Activated CD8-positive, alpha-beta T cell treated with anti-CD3 and anti-CD28 coated beads for 36 hours (primary cell): ENCODE results near the gene MAN1B1. TPM values are rescaled to one million over a fixed set of nuclear protein-coding genes. Genes with fewer than 3 reads are reported as not detected.
A peak's percentile ranks its signal among the peaks of the same experiment; 100 is the strongest.

Experiments used
- ATAC-seq: fragments of 200-7000 bp; cut with Tn5 transposase; one replicate; pipeline ENCODE4 v1.10.0; 2021; ENCODE audit warnings: mild to moderate bottlenecking, moderate library complexity
- CTCF ChIA-PET: fragments of 350-600 bp; sonication (Branson Sonifier 250); formaldehyde crosslinking; loops from one replicate; lab custom pipeline; 2021; ENCODE audit warnings: antibody characterized with exemption; lab: Charles Lee
- POLR2A ChIA-PET: fragments of 350-600 bp; sonication (Branson Sonifier 250); formaldehyde crosslinking; loops from one replicate; lab custom pipeline; 2021; ENCODE audit warnings: antibody characterized with exemption; lab: Charles Lee
- DNase-seq: peaks from one replicate; pipeline ENCODE4 v3.0.0-alpha.2; 2020
- H3K27ac Mint-ChIP-seq: one replicate; pipeline ENCODE4 v1.8.0; 2021; ENCODE audit warnings: mild to moderate bottlenecking, mixed read lengths
- H3K27me3 Mint-ChIP-seq: one replicate; pipeline ENCODE4 v1.8.0; 2021; ENCODE audit warnings: mixed read lengths
- H3K36me3 Mint-ChIP-seq: one replicate; pipeline ENCODE4 v1.8.0; 2021; ENCODE audit warnings: low read depth, mixed read lengths
- H3K4me1 Mint-ChIP-seq: one replicate; pipeline ENCODE4 v1.8.0; 2021; ENCODE audit warnings: low read depth, mixed read lengths
- H3K4me3 Mint-ChIP-seq: one replicate; pipeline ENCODE4 v1.8.0; 2021; ENCODE audit warnings: mild to moderate bottlenecking, moderate library complexity, mixed read lengths
- H3K9me3 Mint-ChIP-seq: one replicate; pipeline ENCODE4 v1.8.0; 2021; ENCODE audit warnings: mixed read lengths
- intact Hi-C: fragments of 100-400 bp; cut with micrococcal nuclease; formaldehyde crosslinking; loops from one replicate; pipeline ENCODE4 v1.10.0; 2022
- total RNA-seq, 2 experiments: library from RNA; stranded (reverse); gene quantifications; one replicate each; pipeline ENCODE4 v1.2.3, GENCODE V29; 2021
- TF ChIP-seq, protein P1 (sequence below): fragments of 200-600 bp; IDR thresholded peaks from one replicate; pipeline ENCODE4 v1.8.0; 2022; ENCODE audit warnings: antibody characterized with exemption, mild to moderate bottlenecking

Gene MAN1B1
- total RNA-seq, 2 experiments from 2014 or later = 31.1 to 33.2 TPM

DNA sequence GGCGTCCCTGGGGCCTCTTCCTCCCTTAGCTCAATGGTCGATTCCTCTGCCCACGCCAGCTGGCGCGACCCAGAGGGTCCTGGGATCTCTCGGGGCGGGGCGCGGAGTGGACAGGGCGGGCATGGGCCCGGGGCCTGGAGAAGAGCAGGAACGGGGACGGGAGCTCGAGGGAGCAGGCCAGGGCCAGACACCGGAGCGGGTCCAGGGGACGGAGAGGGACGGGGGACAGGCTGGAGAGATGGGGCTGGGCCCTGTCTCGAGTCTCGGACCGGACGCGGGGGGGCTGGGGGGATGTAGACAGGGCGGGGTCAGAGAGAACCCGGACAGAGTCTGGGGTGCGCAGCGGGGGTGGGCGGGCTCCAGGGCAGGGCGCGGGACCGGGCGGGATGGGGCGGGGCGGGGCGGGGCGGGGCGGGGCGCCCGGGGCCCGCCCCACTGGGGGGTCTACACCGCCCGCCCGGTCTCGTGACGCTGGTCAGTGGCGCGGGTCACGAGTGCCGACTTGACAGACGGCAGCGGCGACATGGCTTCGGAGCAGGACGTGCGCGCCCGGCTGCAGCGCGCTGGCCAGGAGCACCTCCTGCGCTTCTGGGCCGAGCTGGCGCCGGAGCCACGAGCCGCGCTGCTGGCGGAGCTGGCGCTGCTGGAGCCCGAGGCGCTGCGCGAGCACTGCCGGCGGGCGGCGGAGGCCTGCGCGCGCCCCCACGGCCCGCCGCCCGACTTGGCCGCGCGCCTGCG, 9.6 kb upstream of the MAN1B1 start, which contains the start of gene UAP1L1:
UAP1L1 (plus strand) TSS at position 508 of the 738 bp plus-strand sequence; CDS start at position 524, 16 bp downstream.
- intact Hi-C loops = no loop called here
- POLR2A ChIA-PET = interaction anchor here (0.6 to 1.6 kb wide), 5 partner anchors 9 to 164 kb away, joined by 3 to 10 read pairs (median 3); partner anchors contain the start of genes MAN1B1 and TUBB4B
- Mint-ChIP-seq H3K4me3 (peak within 1 kb of the TSS; percentile 79), H3K27me3 (no peaks in the 10 kb centered on the region), H3K4me1 (peaks cover 7% of the 10 kb centered on the region), H3K27ac (peak within 1 kb of the TSS; percentile 71), H3K9me3 (no peaks in the 10 kb centered on the region), H3K36me3 (peaks cover 16% of the 10 kb centered on the region)
- DNase-seq = peak; percentile 77
- peak; percentile 75 for ATAC-seq
- CTCF ChIA-PET = interaction anchor here (0.6 to 2.4 kb wide), 9 partner anchors 9 to 48 kb away, joined by 3 to 18 read pairs (median 5); partner anchors contain the start of genes ENTPD2 and NPDC1
- TF ChIP-seq, protein P1, sequence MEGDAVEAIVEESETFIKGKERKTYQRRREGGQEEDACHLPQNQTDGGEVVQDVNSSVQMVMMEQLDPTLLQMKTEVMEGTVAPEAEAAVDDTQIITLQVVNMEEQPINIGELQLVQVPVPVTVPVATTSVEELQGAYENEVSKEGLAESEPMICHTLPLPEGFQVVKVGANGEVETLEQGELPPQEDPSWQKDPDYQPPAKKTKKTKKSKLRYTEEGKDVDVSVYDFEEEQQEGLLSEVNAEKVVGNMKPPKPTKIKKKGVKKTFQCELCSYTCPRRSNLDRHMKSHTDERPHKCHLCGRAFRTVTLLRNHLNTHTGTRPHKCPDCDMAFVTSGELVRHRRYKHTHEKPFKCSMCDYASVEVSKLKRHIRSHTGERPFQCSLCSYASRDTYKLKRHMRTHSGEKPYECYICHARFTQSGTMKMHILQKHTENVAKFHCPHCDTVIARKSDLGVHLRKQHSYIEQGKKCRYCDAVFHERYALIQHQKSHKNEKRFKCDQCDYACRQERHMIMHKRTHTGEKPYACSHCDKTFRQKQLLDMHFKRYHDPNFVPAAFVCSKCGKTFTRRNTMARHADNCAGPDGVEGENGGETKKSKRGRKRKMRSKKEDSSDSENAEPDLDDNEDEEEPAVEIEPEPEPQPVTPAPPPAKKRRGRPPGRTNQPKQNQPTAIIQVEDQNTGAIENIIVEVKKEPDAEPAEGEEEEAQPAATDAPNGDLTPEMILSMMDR = no peak

DNA sequence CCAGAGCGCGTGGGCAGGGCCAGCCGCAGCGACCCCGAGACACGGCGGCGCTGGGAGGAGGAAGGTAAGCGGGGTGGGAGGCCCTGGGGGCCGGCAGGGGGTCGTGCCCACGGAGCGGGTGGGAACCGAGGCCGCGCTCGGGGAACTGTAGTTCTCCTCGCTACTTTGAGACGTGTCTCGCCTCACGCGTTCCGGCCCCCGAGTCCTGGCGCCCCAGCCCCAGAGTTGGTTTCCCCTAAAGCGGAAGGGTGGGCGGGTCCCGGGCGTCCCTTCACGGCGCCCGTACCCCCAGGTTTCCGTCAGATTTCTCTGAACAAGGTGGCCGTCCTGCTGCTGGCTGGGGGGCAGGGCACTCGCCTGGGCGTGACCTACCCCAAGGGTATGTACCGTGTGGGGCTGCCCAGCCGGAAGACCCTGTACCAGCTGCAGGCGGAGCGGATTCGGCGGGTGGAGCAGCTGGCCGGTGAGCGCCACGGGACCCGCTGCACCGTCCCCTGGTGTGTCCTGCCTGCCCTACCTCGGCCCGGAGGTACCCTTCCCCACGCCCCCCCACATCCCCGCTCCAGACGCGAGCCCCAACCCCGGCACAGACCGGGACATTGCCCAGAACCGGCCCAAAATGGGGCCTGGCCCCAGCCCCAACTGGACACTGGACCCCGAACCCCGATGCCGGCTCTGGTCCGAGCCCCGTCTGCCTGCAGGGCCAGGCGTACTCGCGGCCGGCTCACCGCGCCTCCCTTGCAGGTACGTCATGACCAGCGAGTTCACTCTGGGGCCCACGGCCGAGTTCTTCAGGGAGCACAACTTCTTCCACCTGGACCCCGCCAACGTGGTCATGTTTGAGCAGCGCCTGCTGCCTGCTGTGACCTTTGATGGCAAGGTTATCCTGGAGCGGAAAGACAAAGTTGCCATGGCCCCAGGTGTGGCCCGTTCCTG, 8.8 kb upstream of the MAN1B1 start:
- peak overlapping the region; percentile 71 for H3K27ac Mint-ChIP-seq
- DNase-seq (peak; percentile 85), ATAC-seq (peak; percentile 71)
- ChIA-PET CTCF (interaction anchor here (1.1 to 2.4 kb wide), 5 partner anchors 11 to 49 kb away, joined by 4 to 18 read pairs (median 7); partner anchors contain the start of gene NPDC1), POLR2A (interaction anchor here (1.0 to 1.5 kb wide), 3 partner anchors 9 to 163 kb away, joined by 3 read pairs; partner anchors contain the start of genes MAN1B1 and TUBB4B)
- intact Hi-C loops = no loop called here
- TF ChIP-seq, protein P1 = no peak
- H3K36me3 Mint-ChIP-seq = peaks cover 18% of the 10 kb centered on the region
- peaks cover 7% of the 10 kb centered on the region for H3K4me1 Mint-ChIP-seq
- H3K9me3 Mint-ChIP-seq = no peaks in the 10 kb centered on the region
- peak overlapping the region; percentile 79 for H3K4me3 Mint-ChIP-seq
- H3K27me3 Mint-ChIP-seq = no peaks in the 10 kb centered on the region

DNA sequence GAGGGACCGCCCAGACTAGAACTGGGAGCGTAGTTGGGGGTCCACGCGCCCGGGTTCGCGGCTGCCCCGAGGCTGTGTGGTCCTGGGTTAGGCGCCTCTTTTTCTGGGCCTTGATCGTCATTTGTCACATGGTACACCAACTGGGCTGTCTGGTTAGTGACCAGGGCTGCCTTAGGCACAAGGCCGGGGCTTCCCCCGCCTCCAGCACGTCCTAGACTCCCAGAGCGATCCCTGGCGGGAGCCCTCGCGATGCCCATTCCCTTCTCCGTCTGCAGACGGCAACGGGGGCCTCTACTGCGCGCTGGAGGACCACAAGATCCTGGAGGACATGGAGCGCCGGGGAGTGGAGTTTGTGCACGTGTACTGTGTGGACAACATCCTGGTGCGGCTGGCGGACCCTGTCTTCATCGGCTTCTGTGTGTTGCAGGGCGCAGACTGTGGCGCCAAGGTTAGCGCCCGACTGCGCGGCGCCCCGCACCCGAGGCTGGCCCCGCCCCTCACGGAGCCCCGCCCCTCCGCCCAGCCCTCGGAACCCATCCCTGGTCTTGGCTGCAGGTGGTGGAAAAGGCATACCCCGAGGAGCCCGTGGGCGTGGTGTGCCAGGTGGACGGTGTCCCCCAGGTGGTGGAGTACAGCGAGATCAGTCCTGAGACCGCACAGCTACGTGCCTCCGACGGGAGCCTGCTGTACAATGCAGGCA, 7.9 kb upstream of the MAN1B1 start:
- no peak for ATAC-seq
- no peaks in the 10 kb centered on the region for H3K27me3 Mint-ChIP-seq
- ChIA-PET CTCF (interaction anchor here (0.8 kb wide), 2 partner anchors 8 to 11 kb away, joined by 3 to 4 read pairs; partner anchors contain the start of gene SAPCD2), POLR2A (interaction anchor here (1.3 to 1.5 kb wide), 2 partner anchors 8 kb away, joined by 3 read pairs; partner anchors contain the start of gene MAN1B1)
- peaks cover 19% of the 10 kb centered on the region for H3K36me3 Mint-ChIP-seq
- intact Hi-C loops = no loop called here
- DNase-seq = no peak
- H3K27ac Mint-ChIP-seq = no peak overlapping the region
- H3K9me3 Mint-ChIP-seq = no peaks in the 10 kb centered on the region
- peak overlapping the region; percentile 79 for H3K4me3 Mint-ChIP-seq
- peaks cover 13% of the 10 kb centered on the region for H3K4me1 Mint-ChIP-seq
- TF ChIP-seq, protein P1 = no peak

DNA sequence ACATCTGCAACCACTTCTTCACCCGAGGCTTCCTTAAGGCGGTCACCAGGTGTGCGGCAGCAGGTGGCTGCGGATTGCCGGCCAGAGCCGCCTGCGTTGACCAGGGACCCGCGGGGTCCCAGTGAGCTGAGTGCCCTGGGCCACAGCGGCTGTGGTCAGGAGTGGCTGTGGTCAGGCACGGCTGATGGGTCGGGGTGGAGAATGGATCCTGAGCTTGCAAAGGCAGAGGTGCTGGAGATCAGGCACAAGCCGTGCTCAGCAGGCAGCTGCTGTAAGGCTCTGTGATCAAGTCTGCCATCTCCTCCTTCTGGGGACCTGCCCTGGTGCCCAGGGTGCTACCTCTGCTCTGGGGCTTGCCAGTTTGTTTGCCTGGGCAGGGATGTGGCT, 7.4 kb upstream of the MAN1B1 start:
- DNase-seq (no peak), ATAC-seq (no peak)
- Mint-ChIP-seq H3K4me3 (peak overlapping the region; percentile 47), H3K27me3 (no peaks in the 10 kb centered on the region), H3K9me3 (no peaks in the 10 kb centered on the region), H3K27ac (no peak overlapping the region), H3K4me1 (peaks cover 14% of the 10 kb centered on the region), H3K36me3 (peaks cover 19% of the 10 kb centered on the region)
- TF ChIP-seq, protein P1 = no peak
- ChIA-PET CTCF (interaction anchor here (0.8 kb wide), 2 partner anchors 9 to 11 kb away, joined by 3 to 4 read pairs; partner anchors contain the start of gene SAPCD2), POLR2A (interaction anchor here (1.3 kb wide), 1 partner anchor 8 kb away, joined by 3 read pairs; no protein-coding TSS in a partner anchor)
- intact Hi-C loops = no loop called here
